ENCODE measurements around the gene ZBTB7C.

GRCh38 chr18:48358868-48359267, 50.3 kb downstream of the ZBTB7C start:
- TF ChIP-seq, protein P1, sequence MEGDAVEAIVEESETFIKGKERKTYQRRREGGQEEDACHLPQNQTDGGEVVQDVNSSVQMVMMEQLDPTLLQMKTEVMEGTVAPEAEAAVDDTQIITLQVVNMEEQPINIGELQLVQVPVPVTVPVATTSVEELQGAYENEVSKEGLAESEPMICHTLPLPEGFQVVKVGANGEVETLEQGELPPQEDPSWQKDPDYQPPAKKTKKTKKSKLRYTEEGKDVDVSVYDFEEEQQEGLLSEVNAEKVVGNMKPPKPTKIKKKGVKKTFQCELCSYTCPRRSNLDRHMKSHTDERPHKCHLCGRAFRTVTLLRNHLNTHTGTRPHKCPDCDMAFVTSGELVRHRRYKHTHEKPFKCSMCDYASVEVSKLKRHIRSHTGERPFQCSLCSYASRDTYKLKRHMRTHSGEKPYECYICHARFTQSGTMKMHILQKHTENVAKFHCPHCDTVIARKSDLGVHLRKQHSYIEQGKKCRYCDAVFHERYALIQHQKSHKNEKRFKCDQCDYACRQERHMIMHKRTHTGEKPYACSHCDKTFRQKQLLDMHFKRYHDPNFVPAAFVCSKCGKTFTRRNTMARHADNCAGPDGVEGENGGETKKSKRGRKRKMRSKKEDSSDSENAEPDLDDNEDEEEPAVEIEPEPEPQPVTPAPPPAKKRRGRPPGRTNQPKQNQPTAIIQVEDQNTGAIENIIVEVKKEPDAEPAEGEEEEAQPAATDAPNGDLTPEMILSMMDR (optimal IDR thresholded peaks at IDR 0.05 in 1 of 3, IDR thresholded peaks at IDR 0.05 in 1 of 3, conservative IDR thresholded peaks at IDR 0.05 in 1 of 3; ENCODE audit: extremely low read depth in 1 of 3, insufficient read depth in 2 of 3, low read length in 3 of 3) = no peak
- no peak for TF ChIP-seq EZH2 (IDR thresholded peaks at IDR 0.05; ENCODE audit: low read length)
